GM13976 (cell line): ENCODE data around the gene WDR62.

Experiments used
- DNase-seq: peaks from one replicate; pipeline ENCODE4 v3.0.0; 2012; ENCODE audit warnings: low spot score
- CTCF ChIP-seq: IDR thresholded peaks from 2 replicates; pipeline ENCODE4 v1.5.1; 2012; ENCODE audit warnings: borderline replicate concordance, mild to moderate bottlenecking; ENCODE audit not compliant: insufficient read depth; ENCODE audit errors: extremely low read depth, missing control alignments, control extremely low read depth
- in situ Hi-C: fragments of 300-500 bp; cut with MboI; formaldehyde crosslinking; loops from one replicate; pipeline ENCODE4 v1.12.0; 2022; ENCODE audit warnings: low sequenced_read_pairs, mixed read lengths, inconsistent platforms; ENCODE audit not compliant: unreplicated experiment

Gene WDR62

GRCh38 chr19:36150586-36150985 is 95.9 kb downstream of the WDR62 start:
- in situ Hi-C loops, result no loop called here
- TF ChIP-seq CTCF, result no peak
- DNase-seq, result no peak

- in situ Hi-C loops, result no loop called here
- TF ChIP-seq CTCF, result no peak
- peak; percentile 40 for DNase-seq
These were observed 96.7 kb downstream of the WDR62 start for GRCh38 chr19:36151144-36152018.

- TF ChIP-seq CTCF, result no peak
- in situ Hi-C loops, result no loop called here
- no peak for DNase-seq
These were observed 97.3 kb downstream of the WDR62 start for GRCh38 chr19:36152019-36152351.

- no peak for DNase-seq
- no peak for TF ChIP-seq CTCF
- in situ Hi-C loops, result no loop called here
These were observed 97.8 kb downstream of the WDR62 start, which contains the start of gene COX7A1 for GRCh38 chr19:36152352-36153091. COX7A1 (minus strand) TSS chr19:36152447; CDS start chr19:36152407, 40 bp downstream.

- in situ Hi-C loops, result no loop called here
- no peak for DNase-seq
- TF ChIP-seq CTCF, result no peak
These were observed 98.4 kb downstream of the WDR62 start for GRCh38 chr19:36153126-36153525.
